Gastrocnemius medialis (tissue), 4 donors: ENCODE data around the gene COL1A1.

ENCODE experiments used
- POLR2A ChIP-seq, 2 donors: fragments of 450-650 bp; IDR thresholded peaks; one replicate each; pipeline ENCODE4 v1.6.1; 2017; ENCODE audit warnings: antibody characterized with exemption in 2 of 2, mild to moderate bottlenecking in 2 of 2, moderate library complexity in 2 of 2
- TF ChIP-seq, protein P1 (sequence below), 5 experiments: fragments of 450-650 bp in 3 of 5; fragments of 200-600 bp in 2 of 5; sonication (generic) in 2 of 5; IDR thresholded peaks in 4 of 5; conservative IDR thresholded peaks in 1 of 5; 1 replicate in 4 of 5; 2 replicates in 1 of 5; pipeline ENCODE4 v1.5.1; 2016 to 2019; ENCODE audit warnings: antibody characterized with exemption in 5 of 5, mild to moderate bottlenecking in 3 of 5, moderate library complexity in 3 of 5

DNA sequence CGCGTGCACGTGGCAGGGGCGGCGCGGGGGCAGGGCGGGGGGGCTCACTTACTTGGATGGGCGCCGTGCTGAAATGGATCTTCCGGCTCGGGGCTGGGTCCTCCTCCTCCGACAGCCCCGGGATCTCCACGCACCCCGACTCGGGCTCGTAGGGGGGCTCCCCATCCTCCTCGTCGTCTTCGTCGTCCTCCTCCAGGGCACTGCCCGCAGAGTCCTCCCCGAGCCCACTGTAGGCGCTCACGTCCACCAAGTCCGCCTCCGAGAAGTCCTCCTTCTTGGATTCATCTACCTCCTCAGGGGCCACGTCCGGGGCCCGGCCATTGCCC, 52.4 kb downstream of the COL1A1 start:
- TF ChIP-seq, protein P1, sequence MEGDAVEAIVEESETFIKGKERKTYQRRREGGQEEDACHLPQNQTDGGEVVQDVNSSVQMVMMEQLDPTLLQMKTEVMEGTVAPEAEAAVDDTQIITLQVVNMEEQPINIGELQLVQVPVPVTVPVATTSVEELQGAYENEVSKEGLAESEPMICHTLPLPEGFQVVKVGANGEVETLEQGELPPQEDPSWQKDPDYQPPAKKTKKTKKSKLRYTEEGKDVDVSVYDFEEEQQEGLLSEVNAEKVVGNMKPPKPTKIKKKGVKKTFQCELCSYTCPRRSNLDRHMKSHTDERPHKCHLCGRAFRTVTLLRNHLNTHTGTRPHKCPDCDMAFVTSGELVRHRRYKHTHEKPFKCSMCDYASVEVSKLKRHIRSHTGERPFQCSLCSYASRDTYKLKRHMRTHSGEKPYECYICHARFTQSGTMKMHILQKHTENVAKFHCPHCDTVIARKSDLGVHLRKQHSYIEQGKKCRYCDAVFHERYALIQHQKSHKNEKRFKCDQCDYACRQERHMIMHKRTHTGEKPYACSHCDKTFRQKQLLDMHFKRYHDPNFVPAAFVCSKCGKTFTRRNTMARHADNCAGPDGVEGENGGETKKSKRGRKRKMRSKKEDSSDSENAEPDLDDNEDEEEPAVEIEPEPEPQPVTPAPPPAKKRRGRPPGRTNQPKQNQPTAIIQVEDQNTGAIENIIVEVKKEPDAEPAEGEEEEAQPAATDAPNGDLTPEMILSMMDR (IDR thresholded peaks at IDR 0.05 in 4 of 5, conservative IDR thresholded peaks at IDR 0.05 in 1 of 5): no peak
- no peak for TF ChIP-seq POLR2A (IDR thresholded peaks at IDR 0.05)
